NCI-H2171 (cell line): Measurements from ENCODE around the gene FGD5.
A peak's percentile ranks its signal among the peaks of the same experiment; 100 is the strongest.

Source experiments
- DNase-seq: peaks from one replicate; lab custom pipeline; 2025; lab: John Stamatoyannopoulos, UW

Gene FGD5

GRCh38 chr3:14906355-14906971 is 87.7 kb downstream of the FGD5 start:
- no peak for DNase-seq

GRCh38 chr3:14907043-14907966 is 88.5 kb downstream of the FGD5 start:
- DNase-seq = no peak

- DNase-seq = no peak
Observed at GRCh38 chr3:14909250-14909649, 90.5 kb downstream of the FGD5 start.

- DNase-seq = no peak
Observed at GRCh38 chr3:14911651-14912050, 92.9 kb downstream of the FGD5 start.

- no peak for DNase-seq
Observed at GRCh38 chr3:14913071-14913925, 94.5 kb downstream of the FGD5 start.

- DNase-seq = no peak
Observed at GRCh38 chr3:14913926-14914778, 95.4 kb downstream of the FGD5 start.

- DNase-seq = no peak
Observed at GRCh38 chr3:14914779-14915117, 96.0 kb downstream of the FGD5 start.

- no peak for DNase-seq
Observed at GRCh38 chr3:14915636-14916222, 97.0 kb downstream of the FGD5 start.

- DNase-seq = no peak
Observed at GRCh38 chr3:14918356-14918860, 99.6 kb downstream of the FGD5 start.

- no peak for DNase-seq
Observed at GRCh38 chr3:14920536-14920935, 101.8 kb downstream of the FGD5 start.

- DNase-seq = peak; percentile 61
Observed at GRCh38 chr3:14921034-14921616, 102.4 kb downstream of the FGD5 start.

- DNase-seq = no peak
Observed at GRCh38 chr3:14921811-14922705, 103.3 kb downstream of the FGD5 start.

- DNase-seq = no peak
Observed at GRCh38 chr3:14922863-14923262, 104.1 kb downstream of the FGD5 start.

- no peak for DNase-seq
Observed at GRCh38 chr3:14923476-14923875, 104.7 kb downstream of the FGD5 start.

GRCh38 chr3:14925729-14926591 is 107.2 kb downstream of the FGD5 start:
- DNase-seq = no peak

- no peak for DNase-seq
Observed at GRCh38 chr3:14926592-14926991, 107.8 kb downstream of the FGD5 start.

- DNase-seq = no peak
Observed at GRCh38 chr3:14927308-14927707, 108.5 kb downstream of the FGD5 start.

- DNase-seq = no peak
Observed at GRCh38 chr3:14929310-14930074, 110.7 kb downstream of the FGD5 start.
